MCF 10A (cell line): ENCODE results near the gene LIG1. TPM values are rescaled to one million over a fixed set of nuclear protein-coding genes. Genes with fewer than 3 reads are reported as not detected.

Experiments
- BruUV-seq: library from RNA; stranded (reverse); fragments of 400-500 nt; replicated peaks from 2 replicates; lab custom pipeline; 2021; lab: Mats Ljungman, UMichigan
- CTCF ChIA-PET: fragments of 300-600 bp; sonication (Branson Sonifier 250); formaldehyde crosslinking; extraction: SDS; loops from one replicate; lab custom pipeline; 2021; ENCODE audit warnings: antibody characterized with exemption, inconsistent platforms; lab: Yijun Ruan, JAX
- POLR2A ChIA-PET: fragments of 300-600, 350-650 bp; sonication (Branson Sonifier 250); formaldehyde crosslinking; extraction: SDS; loops from one replicate; lab custom pipeline; 2020; ENCODE audit warnings: antibody characterized with exemption, inconsistent platforms; lab: Yijun Ruan, JAX
- DNase-seq: peaks from one replicate; pipeline ENCODE4 v3.0.0-alpha.2; 2018; ENCODE audit not compliant: unreplicated experiment
- H3K27ac Mint-ChIP-seq: one replicate; pipeline ENCODE4 v1.8.0; 2022; ENCODE audit warnings: mild to moderate bottlenecking, low read depth, mixed read lengths; ENCODE audit not compliant: unreplicated experiment
- H3K27me3 Mint-ChIP-seq: one replicate; pipeline ENCODE4 v1.8.0; 2022; ENCODE audit warnings: mixed read lengths; ENCODE audit not compliant: insufficient read depth, unreplicated experiment
- H3K36me3 Mint-ChIP-seq: one replicate; pipeline ENCODE4 v1.8.0; 2022; ENCODE audit warnings: mild to moderate bottlenecking, moderate library complexity, mixed read lengths; ENCODE audit not compliant: insufficient read depth, unreplicated experiment
- H3K4me1 Mint-ChIP-seq: one replicate; pipeline ENCODE4 v1.8.0; 2022; ENCODE audit warnings: mixed read lengths; ENCODE audit not compliant: insufficient read depth, unreplicated experiment
- H3K4me3 Mint-ChIP-seq: one replicate; pipeline ENCODE4 v1.8.0; 2022; ENCODE audit warnings: mild to moderate bottlenecking, moderate library complexity, mixed read lengths; ENCODE audit not compliant: unreplicated experiment
- H3K9me3 Mint-ChIP-seq: one replicate; pipeline ENCODE4 v1.8.0; 2022; ENCODE audit warnings: mixed read lengths; ENCODE audit not compliant: unreplicated experiment
- intact Hi-C: fragments of 100-400 bp; cut with micrococcal nuclease; formaldehyde crosslinking; loops from 2 replicates; pipeline ENCODE4 v1.14.1; 2022
- total RNA-seq: library from RNA; stranded (reverse); gene quantifications from 2 replicates; pipeline ENCODE4 v1.2.3, GENCODE V29; 2022
- TF ChIP-seq, protein P1 (sequence below): fragments of 200-600 bp; IDR thresholded peaks from one replicate; pipeline ENCODE4 v1.8.0; 2022; ENCODE audit warnings: antibody characterized with exemption, mild to moderate bottlenecking; ENCODE audit not compliant: unreplicated experiment

LIG1 gene
- total RNA-seq, 1 experiment from 2014 or later: 14.6 TPM

DNA sequence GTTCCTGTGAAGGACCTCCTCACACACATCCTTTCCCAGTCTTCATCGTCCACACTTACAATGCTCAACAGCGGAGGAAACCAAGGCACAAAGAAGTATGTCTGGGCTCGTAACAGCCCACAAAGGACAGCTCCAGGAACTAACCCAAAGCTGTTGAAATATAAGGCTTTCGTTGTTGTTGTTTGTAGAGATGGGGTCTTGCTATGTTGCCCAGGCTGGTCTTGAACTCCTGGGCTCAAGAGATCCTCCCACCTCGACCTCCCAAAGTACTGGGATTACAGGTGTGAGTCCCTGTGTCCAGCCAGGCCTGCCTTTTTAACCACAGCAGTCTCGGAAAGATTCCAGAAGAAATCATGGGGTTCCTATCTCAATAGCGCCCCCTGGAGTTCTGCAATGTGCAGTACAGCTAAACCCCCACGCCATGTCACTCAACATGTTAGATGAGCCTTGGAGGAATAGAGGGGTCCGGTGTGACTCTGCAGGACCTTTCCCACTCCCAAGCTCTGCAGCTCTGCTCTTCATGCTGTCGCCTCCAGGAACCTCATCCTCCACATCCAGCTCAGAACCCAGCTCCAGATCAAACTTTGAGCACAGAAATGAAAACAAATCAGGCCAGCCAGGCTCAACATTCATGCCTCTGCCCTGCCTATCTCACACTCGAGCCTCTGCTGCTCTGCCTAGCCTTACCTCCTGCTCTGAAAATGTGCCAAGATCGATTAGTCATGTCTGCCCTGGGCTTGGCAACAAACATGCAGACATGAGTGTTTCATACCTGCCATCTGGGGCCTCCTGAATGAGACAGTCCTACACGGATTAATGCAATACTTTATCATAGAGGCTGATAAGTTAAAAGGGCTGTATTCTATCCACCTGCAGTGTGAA lies 67.0 kb downstream of the LIG1 start:
- H3K9me3 Mint-ChIP-seq: no peaks in the 10 kb centered on the region
- peaks cover 17% of the 10 kb centered on the region for H3K27me3 Mint-ChIP-seq
- intact Hi-C loops: no loop called here
- no peaks in the 10 kb centered on the region for H3K4me1 Mint-ChIP-seq
- H3K4me3 Mint-ChIP-seq: no peak overlapping the region
- H3K27ac Mint-ChIP-seq: no peak overlapping the region
- peak; percentile 63 for DNase-seq
- ChIA-PET POLR2A (interaction anchor here (0.8 to 1.6 kb wide), 2 partner anchors 13 to 101 kb away, joined by 3 to 5 read pairs; no protein-coding TSS in a partner anchor), CTCF (interaction anchor here (0.6 to 1.9 kb wide), 6 partner anchors 9 to 238 kb away, joined by 3 to 8 read pairs (median 3); no protein-coding TSS in a partner anchor)
- H3K36me3 Mint-ChIP-seq: no peaks in the 10 kb centered on the region
- no TSS peak for BruUV-seq
- TF ChIP-seq, protein P1, sequence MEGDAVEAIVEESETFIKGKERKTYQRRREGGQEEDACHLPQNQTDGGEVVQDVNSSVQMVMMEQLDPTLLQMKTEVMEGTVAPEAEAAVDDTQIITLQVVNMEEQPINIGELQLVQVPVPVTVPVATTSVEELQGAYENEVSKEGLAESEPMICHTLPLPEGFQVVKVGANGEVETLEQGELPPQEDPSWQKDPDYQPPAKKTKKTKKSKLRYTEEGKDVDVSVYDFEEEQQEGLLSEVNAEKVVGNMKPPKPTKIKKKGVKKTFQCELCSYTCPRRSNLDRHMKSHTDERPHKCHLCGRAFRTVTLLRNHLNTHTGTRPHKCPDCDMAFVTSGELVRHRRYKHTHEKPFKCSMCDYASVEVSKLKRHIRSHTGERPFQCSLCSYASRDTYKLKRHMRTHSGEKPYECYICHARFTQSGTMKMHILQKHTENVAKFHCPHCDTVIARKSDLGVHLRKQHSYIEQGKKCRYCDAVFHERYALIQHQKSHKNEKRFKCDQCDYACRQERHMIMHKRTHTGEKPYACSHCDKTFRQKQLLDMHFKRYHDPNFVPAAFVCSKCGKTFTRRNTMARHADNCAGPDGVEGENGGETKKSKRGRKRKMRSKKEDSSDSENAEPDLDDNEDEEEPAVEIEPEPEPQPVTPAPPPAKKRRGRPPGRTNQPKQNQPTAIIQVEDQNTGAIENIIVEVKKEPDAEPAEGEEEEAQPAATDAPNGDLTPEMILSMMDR: peak; percentile 58

DNA sequence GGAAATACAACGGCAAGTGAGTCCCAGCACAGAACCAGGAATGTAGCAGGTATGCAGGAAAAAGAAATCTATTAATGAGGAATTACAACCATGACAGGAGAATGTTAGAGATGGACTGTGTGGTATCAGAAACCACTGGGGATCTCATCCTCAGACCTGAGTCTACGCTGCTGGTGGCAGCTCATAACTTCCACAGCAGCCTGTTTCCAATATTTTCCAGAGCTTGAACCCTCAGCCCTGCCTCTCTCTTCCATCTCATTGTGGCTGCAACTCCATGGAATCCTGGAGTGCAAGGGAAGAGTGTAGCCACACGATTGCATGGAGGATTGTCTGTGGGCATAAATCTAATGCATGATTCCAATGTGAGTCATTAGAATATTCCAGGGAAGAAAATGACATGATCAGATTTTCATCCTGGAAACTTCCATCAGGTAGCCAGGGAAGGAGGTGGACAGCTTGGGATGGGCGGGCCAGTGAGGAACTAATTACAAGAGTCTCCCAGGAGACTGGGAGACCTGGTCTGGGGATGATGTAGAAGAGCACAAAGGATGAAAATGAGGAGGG lies 74.5 kb downstream of the LIG1 start:
- DNase-seq: no peak
- no TSS peak for BruUV-seq
- ChIA-PET POLR2A (no interaction called here), CTCF (interaction anchor here (0.7 to 1.4 kb wide), 2 partner anchors 12 to 54 kb away, joined by 3 to 4 read pairs; no protein-coding TSS in a partner anchor)
- intact Hi-C loops: no loop called here
- no peak overlapping the region for H3K27ac Mint-ChIP-seq
- H3K4me1 Mint-ChIP-seq: no peaks in the 10 kb centered on the region
- H3K27me3 Mint-ChIP-seq: peaks cover 64% of the 10 kb centered on the region
- no peak overlapping the region for H3K4me3 Mint-ChIP-seq
- H3K9me3 Mint-ChIP-seq: peaks cover 12% of the 10 kb centered on the region
- peaks cover 6% of the 10 kb centered on the region for H3K36me3 Mint-ChIP-seq
- TF ChIP-seq, protein P1: no peak

DNA sequence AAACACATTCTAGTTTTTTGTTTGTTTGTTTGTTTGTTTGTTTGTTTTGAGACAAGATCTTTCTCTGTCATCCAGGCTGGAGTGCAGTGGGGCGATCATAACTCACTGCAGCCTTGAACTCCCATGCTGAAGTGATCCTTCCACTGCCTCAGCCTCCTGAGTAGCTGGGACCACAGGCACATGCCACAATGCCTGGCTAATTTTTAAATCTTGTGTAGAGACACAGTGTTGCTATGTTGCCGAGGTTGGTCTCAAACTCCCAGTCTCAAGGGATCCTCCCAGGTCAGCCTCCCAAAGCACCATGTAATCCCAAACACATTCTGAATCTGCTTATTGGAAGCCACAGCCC lies 75.3 kb downstream of the LIG1 start:
- intact Hi-C loops: no loop called here
- peaks cover 6% of the 10 kb centered on the region for H3K36me3 Mint-ChIP-seq
- H3K27ac Mint-ChIP-seq: no peak overlapping the region
- DNase-seq: no peak
- TF ChIP-seq, protein P1: no peak
- BruUV-seq: no TSS peak
- peaks cover 5% of the 10 kb centered on the region for H3K4me1 Mint-ChIP-seq
- CTCF ChIA-PET: interaction anchor here (0.7 to 1.4 kb wide), 2 partner anchors 13 to 55 kb away, joined by 3 to 4 read pairs; no protein-coding TSS in a partner anchor
- POLR2A ChIA-PET: no interaction called here
- peaks cover 64% of the 10 kb centered on the region for H3K27me3 Mint-ChIP-seq
- peaks cover 12% of the 10 kb centered on the region for H3K9me3 Mint-ChIP-seq
- H3K4me3 Mint-ChIP-seq: no peak overlapping the region
